HG02981 (cell line): ENCODE measurements around the gene RHEX.
"Not testable (repeated sequence)": the region's sequence is repeated elsewhere in the genome, so short reads cannot be mapped to it uniquely, and the experiment has no call there.

Experiments used
- ATAC-seq: cut with Tn5 transposase; IDR thresholded peaks from one replicate; pipeline ENCODE4 v1.9.1; 2021; ENCODE audit warnings: mild to moderate bottlenecking, moderate library complexity; ENCODE audit not compliant: unreplicated experiment

The RHEX gene

GRCh38 chr1:206052919-206053610, at the start of gene RHEX:
Gene RHEX (plus strand): TSS chr1:206053173. CDS start chr1:206097829, 44,656 bp downstream.
- not testable (repeated sequence) for ATAC-seq

GRCh38 chr1:206003854-206004800, 48.8 kb upstream of the RHEX start:
- ATAC-seq = no peak

GRCh38 chr1:206004826-206005225, 48.1 kb upstream of the RHEX start:
- ATAC-seq = no peak

- no peak for ATAC-seq
Measured at GRCh38 chr1:206005234-206005633, 47.7 kb upstream of the RHEX start.

- ATAC-seq = no peak
Measured at GRCh38 chr1:206005778-206006180, 47.2 kb upstream of the RHEX start.

- no peak for ATAC-seq
Measured at GRCh38 chr1:206006946-206007345, 46.0 kb upstream of the RHEX start.

- no peak for ATAC-seq
Measured at GRCh38 chr1:206010060-206010459, 42.9 kb upstream of the RHEX start.

DNA sequence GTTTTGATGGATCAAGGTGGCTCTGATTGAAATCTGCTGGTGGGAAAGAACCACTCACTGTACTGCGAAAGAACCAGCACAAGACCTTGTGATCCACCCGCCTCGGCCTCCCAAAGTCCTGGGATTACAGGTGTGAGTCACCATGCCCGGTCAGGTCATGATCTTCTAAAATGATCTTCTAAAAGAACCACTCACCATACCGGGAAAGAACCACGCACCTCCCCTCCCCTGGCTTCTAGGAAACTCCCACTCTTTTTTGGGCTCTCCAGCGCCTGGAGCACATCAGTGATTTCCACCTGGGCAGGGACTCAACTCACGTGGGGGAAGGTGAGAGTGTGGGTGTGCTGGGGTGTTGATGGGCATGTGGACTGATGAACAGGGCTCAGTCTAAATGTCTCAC, 41.9 kb upstream of the RHEX start:
- no peak for ATAC-seq

- peak; percentile 97 for ATAC-seq
Measured at GRCh38 chr1:206012086-206012859, 40.7 kb upstream of the RHEX start.

GRCh38 chr1:206013026-206013795, 39.8 kb upstream of the RHEX start:
- ATAC-seq = no peak

- ATAC-seq = no peak
Measured at GRCh38 chr1:206014601-206015000, 38.4 kb upstream of the RHEX start.

GRCh38 chr1:206015071-206015470, 37.9 kb upstream of the RHEX start:
- no peak for ATAC-seq

- no peak for ATAC-seq
Measured at GRCh38 chr1:206020393-206021007, 32.5 kb upstream of the RHEX start.

DNA sequence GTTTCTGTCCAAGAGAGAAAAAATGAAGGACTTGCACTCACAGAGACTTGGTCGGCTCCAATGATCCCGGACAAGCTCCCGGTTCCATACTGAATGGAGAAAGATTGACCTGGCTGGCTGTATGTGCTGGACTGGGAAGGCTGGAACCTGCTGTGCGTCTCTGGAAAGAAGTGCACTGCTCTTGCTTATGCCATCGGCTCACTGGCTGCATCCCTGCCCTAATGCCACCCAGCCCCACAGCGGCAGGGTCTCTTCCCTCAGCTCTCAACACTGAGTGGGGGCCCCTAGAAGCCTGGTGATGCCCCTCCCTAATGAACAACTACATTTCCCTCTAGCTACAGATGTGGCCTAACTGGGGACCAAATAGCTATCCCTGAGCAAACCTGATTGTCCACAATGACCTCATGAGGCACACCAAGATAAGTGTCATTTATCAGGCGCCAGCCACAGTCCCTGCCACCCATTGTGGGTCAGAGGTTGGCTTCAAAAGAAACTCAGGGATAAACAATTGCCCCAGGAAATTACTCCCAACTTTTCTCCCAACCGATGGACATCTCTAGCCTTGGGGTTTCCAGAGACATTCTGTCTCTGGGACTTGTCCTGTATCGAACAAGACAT, 31.9 kb upstream of the RHEX start:
- no peak for ATAC-seq

DNA sequence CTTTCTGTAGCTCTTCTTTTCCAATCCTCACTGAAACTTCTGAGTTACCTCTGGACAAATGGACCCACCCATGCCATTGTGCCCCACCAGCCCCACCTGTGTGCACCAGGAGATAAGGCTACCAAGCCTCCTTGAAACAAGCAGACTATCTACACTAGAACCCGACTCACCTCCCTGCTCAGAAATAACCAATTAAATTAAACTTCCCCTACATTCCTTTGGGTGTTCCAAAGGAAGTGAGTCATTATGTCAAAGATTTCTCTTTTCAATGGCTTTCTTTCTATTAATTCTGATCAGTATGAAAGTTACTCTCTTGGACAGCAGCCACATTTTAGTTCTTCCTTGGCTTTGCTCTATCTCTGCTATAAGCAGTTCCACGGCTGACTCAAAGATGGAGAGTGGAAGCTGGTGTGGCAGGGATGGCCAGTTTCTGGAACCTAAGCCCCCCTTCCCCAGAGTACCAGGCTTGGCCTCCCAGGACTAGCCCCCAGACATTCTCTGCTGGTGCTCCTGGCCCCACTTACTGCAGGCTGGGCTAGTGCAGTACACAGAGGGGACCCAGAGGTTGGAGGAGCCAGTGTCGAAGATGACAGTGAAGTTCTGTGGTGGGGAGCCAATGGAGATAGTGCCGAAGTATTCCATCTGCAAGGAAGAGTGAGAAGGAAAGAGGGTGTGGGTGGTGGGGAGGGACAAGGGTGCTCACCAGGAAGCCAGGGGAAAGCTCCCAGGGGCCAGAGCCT, 31.2 kb upstream of the RHEX start:
- ATAC-seq = no peak

- no peak for ATAC-seq
Measured at GRCh38 chr1:206022766-206023165, 30.2 kb upstream of the RHEX start.

- ATAC-seq = no peak
Measured at GRCh38 chr1:206023695-206024094, 29.3 kb upstream of the RHEX start, which contains the start of gene CTSE. Gene CTSE (minus strand): TSS chr1:206023895. CDS start chr1:206023791, 104 bp downstream.

DNA sequence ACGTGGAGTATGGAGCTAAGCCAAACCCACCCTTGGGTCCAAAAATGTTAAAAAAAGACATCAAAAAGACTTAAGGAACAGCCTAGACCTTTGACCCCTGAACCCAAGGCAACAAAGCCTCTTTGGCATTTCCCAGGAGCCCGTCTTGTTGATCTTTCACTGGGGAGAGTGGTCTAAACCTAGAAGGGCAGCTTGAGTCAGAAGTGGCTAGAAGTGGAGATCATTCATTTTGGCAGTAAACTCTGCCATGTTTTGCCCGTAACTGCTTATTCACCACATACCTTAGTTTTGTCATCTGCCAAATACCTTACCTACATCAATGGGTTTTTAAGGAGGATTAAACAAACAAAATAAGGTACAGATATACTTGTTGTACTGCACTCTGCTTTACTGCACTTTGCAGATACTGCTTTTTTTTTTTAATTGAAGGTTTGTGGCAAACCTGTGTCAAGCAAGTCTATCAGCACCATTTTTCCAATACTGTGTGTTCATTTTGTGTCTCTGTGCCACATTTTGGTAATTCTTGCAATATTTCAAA, 27.6 kb upstream of the RHEX start:
- ATAC-seq = no peak

GRCh38 chr1:206029484-206029883, 23.5 kb upstream of the RHEX start:
- ATAC-seq = no peak
